Endothelial cell of umbilical vein (primary cell): Measurements from ENCODE around the gene VWA8. TPM values are rescaled to one million over a fixed set of nuclear protein-coding genes. Genes with fewer than 3 reads are reported as not detected.

ENCODE experiments used
- BruUV-seq: library from RNA; stranded (reverse); fragments of 400-500 nt; replicated peaks from 2 replicates; lab custom pipeline; 2021; lab: Mats Ljungman, UMichigan
- CTCF ChIA-PET: fragments of 300-600, 350-600 bp; sonication (Branson Sonifier 250); formaldehyde crosslinking; loops from one replicate; lab custom pipeline; 2021; ENCODE audit warnings: antibody characterized with exemption, inconsistent platforms; lab: Charles Lee
- POLR2A ChIA-PET: fragments of 300-600, 350-600 bp; sonication (Branson Sonifier 250); formaldehyde crosslinking; loops from one replicate; lab custom pipeline; 2021; ENCODE audit warnings: antibody characterized with exemption, inconsistent platforms; lab: Charles Lee
- DNase-seq: peaks from one replicate; pipeline ENCODE4 v3.0.0-alpha.2; 2011; ENCODE audit warnings: low read depth, low spot score
- FAIRE-seq: peaks from 2 replicates; lab custom pipeline; 2011; peaks lifted over from hg19 to GRCh38; lab: Jason Lieb, UNC
- H2AFZ ChIP-seq: 2 replicates; pipeline ENCODE4 v1.6.0; 2012; ENCODE audit warnings: low read depth, low read length, control low read depth, inconsistent platforms
- H3K27ac ChIP-seq: 2 replicates; pipeline ENCODE4 v1.5.1; 2011; ENCODE audit warnings: low read depth, mild to moderate bottlenecking, control low read depth, low read length, moderate library complexity; ENCODE audit not compliant: insufficient read depth
- H3K27me3 ChIP-seq, 2 experiments: 2 replicates each; pipeline versions ENCODE4 v1.6.0 to v1.6.1; 2011; ENCODE audit warnings: low read length in 2 of 2, mixed read lengths in 1 of 2; ENCODE audit not compliant: control insufficient read depth in 2 of 2, insufficient read depth in 2 of 2
- H3K36me3 ChIP-seq, 2 experiments: 2 replicates in 1 of 2; 3 replicates in 1 of 2; pipeline ENCODE4 v1.5.1; 2011; ENCODE audit warnings: low read length in 2 of 2, mild to moderate bottlenecking in 1 of 2, moderate library complexity in 1 of 2; ENCODE audit not compliant: control insufficient read depth in 2 of 2, insufficient read depth in 2 of 2; ENCODE audit errors: extremely low read depth in 1 of 2
- H3K4me1 ChIP-seq: 3 replicates; pipeline ENCODE4 v1.5.1; 2011; ENCODE audit warnings: mild to moderate bottlenecking, low read length; ENCODE audit not compliant: control insufficient read depth, insufficient read depth; ENCODE audit errors: extremely low read depth
- H3K4me2 ChIP-seq: 2 replicates; pipeline ENCODE4 v1.6.1; 2011; ENCODE audit warnings: low read length, control low read depth, mixed read lengths; ENCODE audit not compliant: insufficient read depth
- H3K4me3 ChIP-seq, 3 experiments: fragments of 200-600 bp in 1 of 3; sonication (generic), shearing (Covaris generic) in 1 of 3; replicated peaks in 1 of 3; 2 replicates each; pipeline ENCODE4 v1.5.1; 2011 to 2016; ENCODE audit warnings: control low read depth in 3 of 3, low read length in 3 of 3, mild to moderate bottlenecking in 2 of 3, inconsistent platforms in 1 of 3, low read depth in 1 of 3, moderate library complexity in 1 of 3; ENCODE audit not compliant: insufficient read depth in 1 of 3
- H3K79me2 ChIP-seq: 2 replicates; pipeline ENCODE4 v1.6.0; 2012; ENCODE audit warnings: low read length, inconsistent platforms; ENCODE audit not compliant: control insufficient read depth, insufficient read depth
- H3K9ac ChIP-seq: replicated peaks from 2 replicates; pipeline ENCODE3; 2011; ENCODE audit warnings: low read length, control low read depth; ENCODE audit not compliant: insufficient read depth; ENCODE audit errors: extremely low read depth
- H3K9me1 ChIP-seq: replicated peaks from 3 replicates; pipeline ENCODE4 v1.6.0; 2011; ENCODE audit warnings: mild to moderate bottlenecking, low read length; ENCODE audit not compliant: control insufficient read depth, insufficient read depth; ENCODE audit errors: extremely low read depth
- H3K9me3 ChIP-seq: replicated peaks from 2 replicates; pipeline ENCODE4 v1.5.1; 2012; ENCODE audit warnings: low read length, inconsistent platforms; ENCODE audit not compliant: control insufficient read depth, insufficient read depth
- H4K20me1 ChIP-seq: replicated peaks from 2 replicates; pipeline ENCODE3; 2011; ENCODE audit warnings: mild to moderate bottlenecking, low read length; ENCODE audit not compliant: control insufficient read depth, insufficient read depth; ENCODE audit errors: extremely low read depth
- CTCF ChIP-seq, 2 donors: IDR thresholded peaks; 1 replicate in 1 of 2; 2 replicates in 1 of 2; pipeline ENCODE4 v1.5.1; 2011; ENCODE audit warnings: low read length in 2 of 2, mild to moderate bottlenecking in 2 of 2, moderate library complexity in 2 of 2, control low read depth in 1 of 2, inconsistent platforms in 1 of 2, low read depth in 1 of 2; ENCODE audit not compliant: insufficient read depth in 1 of 2; ENCODE audit errors: extremely low read depth in 1 of 2
- EZH2 ChIP-seq: IDR thresholded peaks from 2 replicates; pipeline ENCODE4 v1.6.1; 2012; ENCODE audit warnings: borderline replicate concordance, low read depth, mild to moderate bottlenecking, moderate library complexity, low read length, inconsistent platforms; ENCODE audit not compliant: severe bottlenecking
- FOS ChIP-seq: IDR thresholded peaks from 2 replicates; pipeline ENCODE4 v1.6.1; 2011; ENCODE audit warnings: mild to moderate bottlenecking, low read length, moderate library complexity, borderline replicate concordance; ENCODE audit not compliant: insufficient read depth
- GATA2 ChIP-seq: IDR thresholded peaks from 2 replicates; pipeline ENCODE4 v1.7.0; 2011; ENCODE audit warnings: low read depth, mild to moderate bottlenecking, moderate library complexity, mixed read lengths, low read length; ENCODE audit not compliant: insufficient read length, insufficient read depth
- JUN ChIP-seq: IDR thresholded peaks from 2 replicates; pipeline ENCODE4 v1.6.1; 2011; ENCODE audit warnings: borderline replicate concordance, low read depth; ENCODE audit not compliant: insufficient read length, insufficient read depth
- MAX ChIP-seq: IDR thresholded peaks from 2 replicates; pipeline ENCODE4 v1.6.1; 2011; ENCODE audit not compliant: insufficient read depth, insufficient read length
- MYC ChIP-seq: IDR thresholded peaks from one replicate; pipeline ENCODE4 v1.6.1; 2011; ENCODE audit warnings: mild to moderate bottlenecking, low read depth, low read length
- POLR2A ChIP-seq: IDR thresholded peaks from 2 replicates; pipeline ENCODE4 v1.6.1; 2012; ENCODE audit warnings: low read depth, mild to moderate bottlenecking, control low read depth, low read length
- POLR2AphosphoS5 ChIP-seq: IDR thresholded peaks from 2 replicates; pipeline ENCODE4 v1.6.1; 2012; ENCODE audit warnings: low read depth, mild to moderate bottlenecking, control low read depth, low read length, moderate library complexity; ENCODE audit not compliant: insufficient read depth
- dilution Hi-C: fragments of 300-500 bp; cut with MboI; formaldehyde crosslinking; loops from one replicate; pipeline ENCODE4 v1.15.0; 2019; ENCODE audit warnings: low sequenced_read_pairs; ENCODE audit not compliant: extremely low pct_ligation_motif_present
- intact Hi-C: fragments of 100-400 bp; cut with micrococcal nuclease; formaldehyde crosslinking; loops from one replicate; pipeline ENCODE4 v1.10.0; 2022
- polyA plus RNA-seq, 4 experiments: library from polyadenylated mRNA; depleted of rRNA in 3 of 4; stranded (reverse) in 3 of 4; unstranded in 1 of 4; fragments of >200 nt; gene quantifications; 2 replicates each; pipeline versions ENCODE4 v1.2.1 to v1.2.3, GENCODE V29; 2011 to 2012; ENCODE audit warnings: missing spikeins in 1 of 4
- total RNA-seq: library from RNA; stranded (reverse); gene quantifications from 2 replicates; pipeline ENCODE4 v1.2.3, GENCODE V29; 2021

VWA8 gene
- total and polyA plus RNA-seq, 2 donors (not counting 3 experiments of a cell fraction or from before 2014, with no cell fraction given) = 2.9 to 11.3 TPM

- dilution Hi-C loops (loop anchor here (25.0 kb wide), 1 partner anchor 461 kb away; no protein-coding TSS in a partner anchor), intact Hi-C loops (loop anchor here (1.0 kb wide), 7 partner anchors 55 to 576 kb away; partner anchors contain the start of gene RGCC)
- Histone ChIP-seq H3K9me3 (no peaks in the 10 kb centered on the region), H3K4me3 (no peak overlapping the region), H2AFZ (no peak overlapping the region), H4K20me1 (no peaks in the 10 kb centered on the region), H3K36me3 (no peaks in the 10 kb centered on the region), H3K79me2 (no peaks in the 10 kb centered on the region), H3K27me3 (no peaks in the 10 kb centered on the region), H3K9me1 (no peaks in the 10 kb centered on the region), H3K4me2 (no peak overlapping the region), H3K27ac (peak overlapping the region; percentile 43), H3K4me1 (peaks cover 40% of the 10 kb centered on the region), H3K9ac (no peak overlapping the region)
- no peak for FAIRE-seq
- no peak for DNase-seq
- TF ChIP-seq MAX (no peak), CTCF (IDR thresholded peaks at IDR 0.05; ENCODE audit: extremely low read depth in 1 of 2, insufficient read depth in 1 of 2, low read depth in 1 of 2, low read length in 2 of 2) (no peak), MYC (no peak), JUN (no peak), POLR2AphosphoS5 (no peak), POLR2A (no peak), GATA2 (no peak), FOS (no peak), EZH2 (no peak)
- ChIA-PET POLR2A (no interaction called here), CTCF (interaction anchor here (0.8 to 3.1 kb wide), 14 partner anchors 8 to 271 kb away, joined by 3 to 97 read pairs (median 16); partner anchors contain the start of gene RGCC)
- BruUV-seq = no TSS peak
Observed at GRCh38 chr13:41651413-41652058, 309.4 kb downstream of the VWA8 start.
